Measurements from ENCODE around the gene TEX19. TPM values are rescaled to one million over a fixed set of nuclear protein-coding genes. Genes with fewer than 3 reads are reported as not detected.
"Not testable (repeated sequence)": the region's sequence is repeated elsewhere in the genome, so short reads cannot be mapped to it uniquely, and the experiment has no call there.

Gene TEX19
- total RNA-seq, 1 experiment from 2014 or later: not detected

GRCh38 chr17:82377924-82378740 lies 19.1 kb downstream of the TEX19 start:
- Mint-ChIP-seq H3K27ac (ENCODE audit: unreplicated experiment) (no peak overlapping the region), H3K27me3 (ENCODE audit: unreplicated experiment) (peaks cover 43% of the 10 kb centered on the region), H3K9me3 (ENCODE audit: low read depth, unreplicated experiment) (no peaks in the 10 kb centered on the region), H3K36me3 (ENCODE audit: insufficient read depth, unreplicated experiment) (no peaks in the 10 kb centered on the region), H3K4me1 (ENCODE audit: low read depth, unreplicated experiment) (peaks cover 6% of the 10 kb centered on the region), H3K4me3 (ENCODE audit: low read depth, unreplicated experiment) (no peak overlapping the region)
- no peak for TF ChIP-seq CTCF (IDR thresholded peaks at IDR 0.05; ENCODE audit: unreplicated experiment)
- DNase-seq: no peak
- no TSS peak for BruUV-seq (replicated peaks)
- CTCF ChIA-PET: interaction anchor here (1.2 kb wide), 1 partner anchor 27 kb away, joined by 4 read pairs; no protein-coding TSS in a partner anchor
- intact Hi-C loops (cut with micrococcal nuclease; ENCODE audit: unreplicated experiment): no loop called here

DNA sequence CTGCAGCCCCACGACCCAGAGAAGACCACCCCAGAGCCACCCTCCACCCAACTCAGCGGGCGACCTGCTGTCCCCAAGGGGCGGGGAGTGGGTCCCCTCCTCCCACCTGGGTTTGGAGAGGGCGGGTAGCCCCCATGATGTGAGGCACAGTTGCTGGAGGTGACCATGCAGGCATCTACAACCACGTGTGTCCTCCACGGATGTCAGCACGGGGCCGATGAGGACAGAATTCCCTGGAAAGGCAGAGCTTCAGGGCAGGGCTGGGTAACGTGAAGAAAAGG lies 19.6 kb downstream of the TEX19 start:
- Mint-ChIP-seq H3K27me3 (ENCODE audit: unreplicated experiment) (peaks cover 38% of the 10 kb centered on the region), H3K9me3 (ENCODE audit: low read depth, unreplicated experiment) (no peaks in the 10 kb centered on the region), H3K4me1 (ENCODE audit: low read depth, unreplicated experiment) (peaks cover 6% of the 10 kb centered on the region), H3K4me3 (ENCODE audit: low read depth, unreplicated experiment) (no peak overlapping the region), H3K27ac (ENCODE audit: unreplicated experiment) (no peak overlapping the region), H3K36me3 (ENCODE audit: insufficient read depth, unreplicated experiment) (no peaks in the 10 kb centered on the region)
- intact Hi-C loops (cut with micrococcal nuclease; ENCODE audit: unreplicated experiment): no loop called here
- TF ChIP-seq CTCF (IDR thresholded peaks at IDR 0.05; ENCODE audit: unreplicated experiment): no peak
- no peak for DNase-seq
- CTCF ChIA-PET: interaction anchor here (1.2 kb wide), 1 partner anchor 28 kb away, joined by 4 read pairs; no protein-coding TSS in a partner anchor
- no TSS peak for BruUV-seq (replicated peaks)

- Mint-ChIP-seq H3K36me3 (ENCODE audit: insufficient read depth, unreplicated experiment) (peaks cover 5% of the 10 kb centered on the region), H3K4me1 (ENCODE audit: low read depth, unreplicated experiment) (peaks cover 6% of the 10 kb centered on the region), H3K27me3 (ENCODE audit: unreplicated experiment) (peaks cover 46% of the 10 kb centered on the region), H3K27ac (ENCODE audit: unreplicated experiment) (peak overlapping the region; percentile 2), H3K4me3 (ENCODE audit: low read depth, unreplicated experiment) (no peak overlapping the region), H3K9me3 (ENCODE audit: low read depth, unreplicated experiment) (no peaks in the 10 kb centered on the region)
- intact Hi-C loops (cut with micrococcal nuclease; ENCODE audit: unreplicated experiment): no loop called here
- no peak for TF ChIP-seq CTCF (IDR thresholded peaks at IDR 0.05; ENCODE audit: unreplicated experiment)
- no TSS peak for BruUV-seq (replicated peaks)
- DNase-seq: no peak
- CTCF ChIA-PET: no interaction called here
Measured at GRCh38 chr17:82380860-82381702, 22.0 kb downstream of the TEX19 start.

GRCh38 chr17:82381703-82382009 lies 22.6 kb downstream of the TEX19 start:
- CTCF ChIA-PET; H3K27ac Mint-ChIP-seq (ENCODE audit: unreplicated experiment); H3K4me3 Mint-ChIP-seq (ENCODE audit: low read depth, unreplicated experiment); intact Hi-C loops (cut with micrococcal nuclease; ENCODE audit: unreplicated experiment); H3K9me3 Mint-ChIP-seq (ENCODE audit: low read depth, unreplicated experiment); BruUV-seq (replicated peaks); H3K36me3 Mint-ChIP-seq (ENCODE audit: insufficient read depth, unreplicated experiment); DNase-seq; H3K4me1 Mint-ChIP-seq (ENCODE audit: low read depth, unreplicated experiment): not testable (repeated sequence)
- peaks cover 51% of the 10 kb centered on the region for H3K27me3 Mint-ChIP-seq (ENCODE audit: unreplicated experiment)

DNA sequence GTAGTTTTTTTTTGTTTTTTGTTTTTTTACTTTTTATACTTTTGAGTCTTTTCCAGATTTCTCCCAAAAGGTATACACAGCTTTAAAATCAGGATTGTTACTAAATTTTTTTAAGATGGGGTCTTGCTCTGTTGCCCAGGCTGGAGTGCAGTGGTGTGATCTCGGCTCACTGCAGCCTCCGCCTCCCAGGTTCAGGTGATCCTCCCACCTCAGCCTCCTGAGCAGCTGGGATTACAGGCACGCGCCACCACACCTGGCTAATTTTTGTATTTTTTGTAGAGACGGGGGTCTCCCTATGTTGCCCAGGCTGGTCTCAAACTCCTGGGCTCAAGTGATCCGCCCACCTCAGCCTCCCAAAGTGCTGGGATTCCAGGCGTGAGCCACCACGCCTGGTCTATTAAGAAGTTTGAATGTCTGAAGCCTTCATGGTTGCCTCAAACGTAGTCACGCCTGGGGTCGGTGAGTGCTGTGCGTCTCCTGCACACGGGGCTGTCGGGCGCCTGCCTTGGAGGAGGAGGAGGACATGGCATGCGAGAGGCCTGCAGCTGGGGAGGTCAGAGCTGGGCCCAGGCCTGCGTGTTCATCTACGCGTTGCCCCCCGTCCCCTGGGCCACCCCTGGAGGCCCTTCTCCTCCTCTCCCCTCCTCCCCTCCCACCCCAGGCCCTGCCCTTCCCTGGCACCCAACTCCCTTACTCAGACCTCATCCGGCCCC lies 23.3 kb downstream of the TEX19 start:
- CTCF ChIA-PET; H3K36me3 Mint-ChIP-seq (ENCODE audit: insufficient read depth, unreplicated experiment); H3K4me3 Mint-ChIP-seq (ENCODE audit: low read depth, unreplicated experiment); BruUV-seq (replicated peaks); H3K9me3 Mint-ChIP-seq (ENCODE audit: low read depth, unreplicated experiment); H3K27ac Mint-ChIP-seq (ENCODE audit: unreplicated experiment); H3K4me1 Mint-ChIP-seq (ENCODE audit: low read depth, unreplicated experiment); DNase-seq; intact Hi-C loops (cut with micrococcal nuclease; ENCODE audit: unreplicated experiment): not testable (repeated sequence)
- peaks cover 59% of the 10 kb centered on the region for H3K27me3 Mint-ChIP-seq (ENCODE audit: unreplicated experiment)

All from Calu3 (cell line).